CD14-positive monocyte (primary cell): ENCODE data around the gene RYR2. TPM values are rescaled to one million over a fixed set of nuclear protein-coding genes. Genes with fewer than 3 reads are reported as not detected.

Experiments used
- DNase-seq, 3 donors: peaks; one replicate each; pipeline ENCODE4 v3.0.0-alpha.2; 2011 to 2022
- H2AFZ ChIP-seq: 2 replicates; pipeline ENCODE4 v1.6.0; 2012; ENCODE audit warnings: mild to moderate bottlenecking, low read depth, low read length, inconsistent platforms; ENCODE audit not compliant: insufficient read depth, poor library complexity, severe bottlenecking
- H3K27ac ChIP-seq, 2 donors: 1 replicate in 1 of 2; 2 replicates in 1 of 2; pipeline ENCODE4 v1.5.1; 2012 to 2013; ENCODE audit warnings: low read length in 2 of 2, control low read depth in 1 of 2, inconsistent platforms in 1 of 2, low read depth in 1 of 2, mild to moderate bottlenecking in 1 of 2
- H3K27me3 ChIP-seq, 2 donors: one replicate each; pipeline versions ENCODE4 v1.6.0 to v1.6.1; 2011 to 2013; ENCODE audit warnings: low read length in 2 of 2; ENCODE audit not compliant: control insufficient read depth in 2 of 2, insufficient read depth in 2 of 2
- H3K36me3 ChIP-seq, 2 donors: replicated peaks in 1 of 2; 1 replicate in 1 of 2; 2 replicates in 1 of 2; pipeline versions ENCODE4 v1.5.1 to v1.6.1; 2012 to 2013; ENCODE audit warnings: low read length in 2 of 2, control low read depth in 1 of 2, inconsistent platforms in 1 of 2, mild to moderate bottlenecking in 1 of 2; ENCODE audit not compliant: insufficient read depth in 2 of 2, control insufficient read depth in 1 of 2
- H3K4me1 ChIP-seq, 2 donors: 1 replicate in 1 of 2; 2 replicates in 1 of 2; pipeline versions ENCODE4 v1.5.1 to v1.6.1; 2012 to 2013; ENCODE audit warnings: low read length in 2 of 2, control low read depth in 1 of 2, inconsistent platforms in 1 of 2, mild to moderate bottlenecking in 1 of 2, moderate library complexity in 1 of 2; ENCODE audit not compliant: insufficient read depth in 2 of 2, control insufficient read depth in 1 of 2
- H3K4me2 ChIP-seq: replicated peaks from 2 replicates; pipeline ENCODE3; 2012; ENCODE audit warnings: low read length, moderate library complexity, mild to moderate bottlenecking; ENCODE audit not compliant: poor library complexity, severe bottlenecking; ENCODE audit errors: extremely low read depth
- H3K4me3 ChIP-seq, 3 experiments: fragments of 200-600 bp in 1 of 3; sonication (generic) in 1 of 3; replicated peaks in 1 of 3; 1 replicate in 2 of 3; 2 replicates in 1 of 3; pipeline ENCODE4 v1.5.1; 2011 to 2013; ENCODE audit warnings: low read length in 3 of 3, mild to moderate bottlenecking in 3 of 3, control low read depth in 2 of 3, low read depth in 2 of 3, inconsistent platforms in 1 of 3, moderate library complexity in 1 of 3
- H3K79me2 ChIP-seq: 2 replicates; pipeline ENCODE4 v1.6.0; 2012; ENCODE audit warnings: mild to moderate bottlenecking, control low read depth, inconsistent platforms, low read length, moderate library complexity; ENCODE audit not compliant: insufficient read depth
- H3K9ac ChIP-seq: 2 replicates; pipeline ENCODE4 v1.6.0; 2017; ENCODE audit warnings: low read length, mild to moderate bottlenecking; ENCODE audit not compliant: insufficient read depth, poor library complexity, severe bottlenecking
- H3K9me3 ChIP-seq, 2 donors: replicated peaks in 1 of 2; 1 replicate in 1 of 2; 2 replicates in 1 of 2; pipeline versions ENCODE4 v1.5.1 to v1.6.1; 2012 to 2013; ENCODE audit warnings: low read length in 2 of 2, control low read depth in 1 of 2; ENCODE audit not compliant: control insufficient read depth in 1 of 2, insufficient read depth in 1 of 2
- H4K20me1 ChIP-seq: 2 replicates; pipeline ENCODE4 v1.6.0; 2012; ENCODE audit warnings: mild to moderate bottlenecking, low read length, control low read depth, moderate library complexity; ENCODE audit not compliant: insufficient read depth
- H3K27ac Mint-ChIP-seq, 7 donors: one replicate each; pipeline ENCODE4 v1.8.0; 2020; ENCODE audit warnings: mild to moderate bottlenecking in 7 of 7, mixed read lengths in 7 of 7, moderate library complexity in 6 of 7, inconsistent platforms in 2 of 7
- H3K27me3 Mint-ChIP-seq, 3 donors: one replicate each; pipeline ENCODE4 v1.8.0; 2021 to 2022; ENCODE audit warnings: low read depth in 3 of 3, mild to moderate bottlenecking in 3 of 3, mixed read lengths in 3 of 3, moderate library complexity in 3 of 3, inconsistent platforms in 1 of 3
- H3K36me3 Mint-ChIP-seq, 2 donors: one replicate each; pipeline ENCODE4 v1.8.0; 2020; ENCODE audit warnings: mixed read lengths in 2 of 2, inconsistent platforms in 1 of 2, mild to moderate bottlenecking in 1 of 2
- H3K4me1 Mint-ChIP-seq: one replicate; pipeline ENCODE4 v1.8.0; 2020; ENCODE audit warnings: mild to moderate bottlenecking, mixed read lengths
- H3K4me3 Mint-ChIP-seq, 2 donors: one replicate each; pipeline ENCODE4 v1.8.0; 2020; ENCODE audit warnings: mild to moderate bottlenecking in 2 of 2, mixed read lengths in 2 of 2, moderate library complexity in 1 of 2
- H3K9me3 Mint-ChIP-seq, 7 donors: one replicate each; pipeline ENCODE4 v1.8.0; 2020 to 2022; ENCODE audit warnings: mixed read lengths in 7 of 7, mild to moderate bottlenecking in 6 of 7, moderate library complexity in 6 of 7, inconsistent platforms in 2 of 7
- WGBS: methylation state at CpG from one replicate; pipeline ENCODE4 v1.1.5; 2013; ENCODE audit warnings: missing lambda C conversion rate; ENCODE audit not compliant: insufficient coverage; 5-methylcytosine and 5-hydroxymethylcytosine counted together
- intact Hi-C, 2 donors: fragments of 100-400 bp; cut with micrococcal nuclease; formaldehyde crosslinking; loops; one replicate each; pipeline versions ENCODE4 v1.15.0 to v1.15.1; 2023
- polyA plus RNA-seq, 3 donors: library from polyadenylated mRNA; depleted of rRNA in 1 of 3; unstranded in 2 of 3; stranded (reverse) in 1 of 3; fragments of 300-500 nt in 2 of 3; fragments of >200 nt in 1 of 3; fragmentation: Illumina TruSeq in 2 of 3; gene quantifications; 1 replicate in 2 of 3; 2 replicates in 1 of 3; pipeline ENCODE4 v1.2.3, GENCODE V29; 2012 to 2021
- TF ChIP-seq, protein P1 (sequence below): fragments of 200-600 bp; IDR thresholded peaks from one replicate; pipeline ENCODE4 v1.8.0; 2022; ENCODE audit warnings: antibody characterized with exemption, mild to moderate bottlenecking

Gene RYR2
- polyA plus RNA-seq, 3 donors = not detected

DNA sequence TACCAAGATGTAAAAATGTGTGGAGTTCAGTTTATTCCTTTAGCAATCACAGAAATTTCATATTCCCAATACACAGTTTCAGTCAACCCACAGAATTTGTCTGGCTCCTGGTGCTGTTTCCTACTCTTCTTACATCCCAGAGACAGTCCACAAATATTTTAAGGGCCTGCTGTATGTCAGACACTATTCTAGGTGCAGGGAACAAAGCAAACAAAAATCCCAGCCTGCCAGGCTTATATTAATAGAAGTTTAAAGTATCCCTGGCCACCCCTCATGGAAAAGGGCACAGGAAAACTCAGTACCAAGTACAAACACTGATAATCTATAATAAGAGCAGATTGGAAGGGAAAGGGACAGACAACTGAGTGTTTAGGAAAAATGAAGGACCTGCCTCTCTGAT, 653.9 kb downstream of the RYR2 start:
- no peaks in the 10 kb centered on the region for H3K4me1 ChIP-seq
- H3K4me3 ChIP-seq = no peak overlapping the region
- Mint-ChIP-seq H3K4me3 (no peak overlapping the region), H3K9me3 (peaks cover 0 to 2% (median 0%) of the 10 kb centered on the region in 7 donors), H3K4me1 (no peaks in the 10 kb centered on the region), H3K27me3 (no peaks in the 10 kb centered on the region), H3K36me3 (no peaks in the 10 kb centered on the region), H3K27ac (no peak overlapping the region)
- no peaks in the 10 kb centered on the region for H4K20me1 ChIP-seq
- no peaks in the 10 kb centered on the region for H3K9me3 ChIP-seq
- H3K79me2 ChIP-seq = no peaks in the 10 kb centered on the region
- H3K27me3 ChIP-seq = no peaks in the 10 kb centered on the region
- intact Hi-C loops = no loop called here
- no peak overlapping the region for H3K4me2 ChIP-seq
- H3K36me3 ChIP-seq = no peaks in the 10 kb centered on the region
- no peak for DNase-seq
- no peak overlapping the region for H3K27ac ChIP-seq
- no peak overlapping the region for H3K9ac ChIP-seq
- TF ChIP-seq, protein P1, sequence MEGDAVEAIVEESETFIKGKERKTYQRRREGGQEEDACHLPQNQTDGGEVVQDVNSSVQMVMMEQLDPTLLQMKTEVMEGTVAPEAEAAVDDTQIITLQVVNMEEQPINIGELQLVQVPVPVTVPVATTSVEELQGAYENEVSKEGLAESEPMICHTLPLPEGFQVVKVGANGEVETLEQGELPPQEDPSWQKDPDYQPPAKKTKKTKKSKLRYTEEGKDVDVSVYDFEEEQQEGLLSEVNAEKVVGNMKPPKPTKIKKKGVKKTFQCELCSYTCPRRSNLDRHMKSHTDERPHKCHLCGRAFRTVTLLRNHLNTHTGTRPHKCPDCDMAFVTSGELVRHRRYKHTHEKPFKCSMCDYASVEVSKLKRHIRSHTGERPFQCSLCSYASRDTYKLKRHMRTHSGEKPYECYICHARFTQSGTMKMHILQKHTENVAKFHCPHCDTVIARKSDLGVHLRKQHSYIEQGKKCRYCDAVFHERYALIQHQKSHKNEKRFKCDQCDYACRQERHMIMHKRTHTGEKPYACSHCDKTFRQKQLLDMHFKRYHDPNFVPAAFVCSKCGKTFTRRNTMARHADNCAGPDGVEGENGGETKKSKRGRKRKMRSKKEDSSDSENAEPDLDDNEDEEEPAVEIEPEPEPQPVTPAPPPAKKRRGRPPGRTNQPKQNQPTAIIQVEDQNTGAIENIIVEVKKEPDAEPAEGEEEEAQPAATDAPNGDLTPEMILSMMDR = no peak
- H2AFZ ChIP-seq = no peak overlapping the region

DNA sequence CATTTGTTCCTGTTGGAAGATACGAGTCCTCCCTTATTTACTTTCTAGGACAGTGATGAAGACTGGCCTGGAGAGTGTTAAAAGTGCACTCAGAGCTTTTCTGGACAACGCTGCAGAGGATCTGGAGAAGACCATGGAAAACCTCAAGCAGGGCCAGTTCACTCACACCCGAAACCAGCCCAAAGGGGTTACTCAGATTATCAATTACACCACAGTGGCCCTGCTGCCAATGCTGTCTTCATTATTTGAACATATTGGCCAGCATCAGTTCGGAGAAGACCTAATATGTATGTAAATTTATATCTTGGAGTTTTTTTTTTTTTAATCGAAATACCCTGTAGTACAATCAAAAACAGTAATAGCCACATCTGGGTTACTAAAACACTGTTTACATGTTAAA, 658.2 kb downstream of the RYR2 start:
- Histone ChIP-seq H3K9ac (no peak overlapping the region), H3K36me3 (no peaks in the 10 kb centered on the region), H3K27me3 (no peaks in the 10 kb centered on the region), H2AFZ (no peak overlapping the region), H3K27ac (no peak overlapping the region), H3K4me1 (no peaks in the 10 kb centered on the region), H3K4me3 (no peak overlapping the region), H3K4me2 (no peak overlapping the region), H3K79me2 (no peaks in the 10 kb centered on the region), H4K20me1 (no peaks in the 10 kb centered on the region), H3K9me3 (no peaks in the 10 kb centered on the region)
- Mint-ChIP-seq H3K27ac (no peak overlapping the region), H3K4me3 (no peak overlapping the region), H3K27me3 (no peaks in the 10 kb centered on the region), H3K36me3 (no peaks in the 10 kb centered on the region), H3K9me3 (peaks cover 0 to 2% (median 0%) of the 10 kb centered on the region in 7 donors), H3K4me1 (no peaks in the 10 kb centered on the region)
- intact Hi-C loops = no loop called here
- no CpG with 5 or more reads among the region's 5 CpGs for WGBS
- DNase-seq = no peak
- TF ChIP-seq, protein P1 = no peak
